HG03025 (cell line): ENCODE data around the gene RPL31.

Experiments
- ATAC-seq: cut with Tn5 transposase; IDR thresholded peaks from one replicate; pipeline ENCODE4 v1.9.1; 2021; ENCODE audit warnings: mild to moderate bottlenecking, moderate library complexity; ENCODE audit not compliant: unreplicated experiment, low FRiP score

RPL31 gene

DNA sequence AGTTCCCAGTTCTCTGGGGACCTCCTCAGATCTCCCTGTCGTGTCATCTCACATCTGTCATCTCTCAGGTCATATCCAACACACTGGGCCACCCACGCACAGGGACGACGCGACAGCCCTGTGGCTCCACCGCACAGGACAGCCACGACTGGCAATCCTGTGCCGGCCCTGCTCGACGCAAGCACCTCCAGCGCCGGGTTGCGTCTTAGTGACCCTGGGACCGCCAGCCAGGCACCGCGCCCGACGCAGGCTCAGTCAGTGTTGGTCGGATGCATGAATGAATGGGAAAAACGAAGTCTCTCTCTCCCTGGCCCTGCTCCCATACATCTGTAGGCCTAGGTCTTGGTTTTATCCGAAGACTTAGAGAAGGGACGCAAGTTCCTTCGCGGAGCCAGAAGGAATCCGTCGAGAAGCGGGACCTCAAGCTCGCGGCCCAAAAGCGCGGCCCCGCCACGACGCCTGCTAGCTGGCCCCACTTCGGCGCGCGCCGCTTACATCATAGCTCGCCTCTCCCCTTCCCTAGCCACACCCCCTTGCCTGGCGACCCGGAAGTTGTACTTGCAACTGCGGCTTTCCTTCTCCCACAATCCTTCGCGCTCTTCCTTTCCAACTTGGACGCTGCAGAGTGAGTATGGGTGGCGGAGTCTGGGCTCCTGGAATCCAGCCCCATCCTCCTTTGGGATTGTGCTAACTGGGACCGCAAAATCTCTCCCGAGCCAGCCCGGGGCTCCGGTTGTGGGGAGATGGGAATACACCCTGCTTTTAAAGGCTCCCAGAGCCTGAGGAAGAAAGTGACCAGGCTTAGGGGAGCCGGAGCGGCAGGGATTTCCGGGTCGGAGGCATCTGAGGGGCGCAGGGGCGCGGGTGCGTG, at the start of gene RPL31:
Gene RPL31 (plus strand): TSS at position 599 of the 871 bp plus-strand sequence. CDS start 413 bp downstream, outside the sequence.
- ATAC-seq, result peak; percentile 87

GRCh38 chr2:100952512-100952911, 49.6 kb upstream of the RPL31 start:
- no peak for ATAC-seq

DNA sequence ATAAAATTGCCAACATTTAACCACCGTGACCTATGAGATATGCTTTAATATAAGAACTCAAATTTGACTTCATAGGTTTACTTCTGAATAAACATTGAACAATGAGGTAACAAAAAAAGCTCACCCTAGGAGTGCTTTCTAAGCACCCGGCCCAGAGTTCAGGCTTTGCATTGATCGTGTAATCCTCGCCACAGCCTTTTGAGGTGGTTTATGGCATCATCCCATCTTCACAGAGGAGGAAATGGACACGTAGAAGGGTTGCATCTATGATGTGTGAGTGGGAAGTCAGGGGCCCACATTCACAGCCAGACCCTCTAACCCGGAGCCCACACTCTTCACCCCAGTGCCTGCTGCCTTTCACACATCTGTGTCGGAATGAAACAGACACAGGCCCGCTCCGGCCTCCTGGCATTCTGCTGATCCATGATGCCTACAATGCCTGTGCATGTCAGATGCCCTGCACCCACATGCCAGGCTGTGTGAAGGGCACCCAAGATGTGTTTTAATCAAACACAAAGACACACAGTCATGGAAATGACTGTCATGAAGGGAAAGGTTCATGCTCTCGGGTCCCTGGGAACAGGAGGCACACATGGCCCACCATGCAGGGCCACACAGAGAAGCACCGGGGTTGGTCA, 48.6 kb upstream of the RPL31 start:
- no peak for ATAC-seq

DNA sequence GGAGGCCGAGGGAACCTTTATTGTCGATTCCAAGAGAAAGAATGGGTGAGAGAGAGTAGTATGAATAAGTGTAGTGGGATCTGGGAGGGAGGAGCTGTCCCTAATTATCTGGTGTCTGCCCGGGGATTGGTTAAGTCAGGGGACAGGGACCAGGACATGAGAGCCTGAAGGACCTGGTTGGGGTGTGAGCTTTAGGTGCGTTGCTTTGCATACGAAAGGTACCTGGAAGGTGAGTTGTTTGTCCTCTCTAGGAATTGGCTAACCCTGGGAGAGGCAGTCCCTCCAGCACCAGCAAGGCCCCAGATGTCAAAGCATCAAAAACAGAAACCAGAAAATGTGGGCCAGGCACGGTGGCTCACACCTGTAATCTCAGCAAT, 48.1 kb upstream of the RPL31 start:
- no peak for ATAC-seq

- ATAC-seq, result no peak
Observed at GRCh38 chr2:100955226-100955625, 46.9 kb upstream of the RPL31 start.

DNA sequence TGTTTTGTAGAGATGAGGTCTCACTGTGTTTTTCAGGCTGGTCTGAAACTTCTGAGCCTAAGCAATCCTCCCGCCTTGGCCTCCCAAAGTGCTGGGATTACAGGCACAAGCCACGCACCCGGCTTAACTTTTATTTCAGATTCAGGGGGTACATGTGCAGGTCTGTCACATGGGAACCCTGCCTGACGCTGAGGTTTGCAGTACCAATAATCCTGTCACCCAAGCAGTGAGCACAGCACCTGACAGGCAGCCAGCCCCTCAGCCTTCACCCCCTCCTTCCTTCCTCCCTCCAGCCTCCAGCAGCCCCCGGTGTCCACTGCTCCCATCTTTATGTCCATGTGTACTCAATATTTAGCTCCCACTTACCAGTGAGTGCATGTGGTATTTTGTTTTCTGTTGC, 46.0 kb upstream of the RPL31 start:
- ATAC-seq, result no peak

- no peak for ATAC-seq
Observed at GRCh38 chr2:100957996-100958653, 44.0 kb upstream of the RPL31 start.

GRCh38 chr2:100959225-100959880, 42.7 kb upstream of the RPL31 start:
- ATAC-seq, result no peak

DNA sequence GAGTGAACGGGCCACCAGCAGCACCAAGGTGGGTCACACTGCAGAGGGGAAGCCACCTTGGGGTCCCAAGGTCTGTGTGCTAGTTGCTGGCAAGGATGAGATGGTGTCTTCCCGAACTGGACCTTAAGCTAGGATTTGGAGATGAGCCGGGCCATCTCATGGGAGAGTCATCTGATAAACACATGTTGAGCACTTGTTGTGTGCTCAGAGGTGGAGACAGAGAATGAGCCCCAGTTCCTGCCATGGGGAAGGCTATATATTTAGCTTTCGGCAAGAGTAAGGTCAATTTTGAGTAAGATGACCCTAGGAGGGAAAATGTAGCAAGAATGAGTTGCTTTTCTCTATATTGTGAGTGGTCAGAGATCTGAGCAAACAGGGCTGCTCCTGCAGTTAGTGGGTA, 41.4 kb upstream of the RPL31 start:
- ATAC-seq, result no peak

GRCh38 chr2:100962366-100963025, 39.6 kb upstream of the RPL31 start:
- ATAC-seq, result no peak

GRCh38 chr2:100963026-100963375, 39.1 kb upstream of the RPL31 start:
- ATAC-seq, result no peak

GRCh38 chr2:100964222-100964621, 37.9 kb upstream of the RPL31 start:
- no peak for ATAC-seq

DNA sequence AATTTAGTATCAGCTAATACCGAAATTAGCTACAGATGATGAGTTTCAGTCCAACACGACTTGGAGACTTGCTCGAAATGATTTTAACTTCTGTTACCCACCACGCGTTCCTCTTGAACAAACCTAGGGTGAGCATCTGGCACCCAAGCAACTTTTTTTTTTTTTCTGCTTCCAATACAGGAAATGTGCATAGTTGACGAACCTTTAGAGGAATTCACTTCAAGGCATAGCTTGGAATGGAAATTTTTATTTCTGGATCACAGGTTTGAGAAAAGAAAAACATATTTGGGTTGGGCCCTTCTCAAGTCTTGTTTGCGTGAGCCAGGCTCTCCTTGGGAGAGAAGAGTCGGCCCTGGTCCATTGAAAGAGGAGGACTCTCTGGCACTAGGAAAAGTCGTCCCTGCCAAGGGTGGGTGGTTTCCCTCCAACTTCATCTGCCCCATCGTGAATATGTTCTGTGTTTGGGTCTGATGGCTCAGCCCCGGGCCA, 37.4 kb upstream of the RPL31 start:
- no peak for ATAC-seq

DNA sequence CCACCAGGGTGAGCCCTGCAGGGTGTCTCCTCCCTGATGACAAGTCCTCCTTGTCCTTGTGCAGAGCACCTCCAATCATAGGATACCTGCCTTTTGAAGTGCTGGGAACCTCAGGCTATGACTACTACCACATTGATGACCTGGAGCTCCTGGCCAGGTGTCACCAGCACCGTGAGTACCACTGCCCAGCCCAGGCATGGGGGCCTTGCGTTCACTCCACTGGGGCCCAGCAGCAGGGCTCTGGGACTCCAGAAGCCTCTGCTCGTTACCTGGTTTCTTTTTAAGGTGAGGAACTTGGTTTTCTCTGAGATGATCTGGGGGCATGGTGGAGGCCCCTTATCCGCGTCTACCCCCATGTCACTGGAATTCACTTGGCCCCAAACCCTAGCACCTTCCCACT, 36.5 kb upstream of the RPL31 start:
- no peak for ATAC-seq

DNA sequence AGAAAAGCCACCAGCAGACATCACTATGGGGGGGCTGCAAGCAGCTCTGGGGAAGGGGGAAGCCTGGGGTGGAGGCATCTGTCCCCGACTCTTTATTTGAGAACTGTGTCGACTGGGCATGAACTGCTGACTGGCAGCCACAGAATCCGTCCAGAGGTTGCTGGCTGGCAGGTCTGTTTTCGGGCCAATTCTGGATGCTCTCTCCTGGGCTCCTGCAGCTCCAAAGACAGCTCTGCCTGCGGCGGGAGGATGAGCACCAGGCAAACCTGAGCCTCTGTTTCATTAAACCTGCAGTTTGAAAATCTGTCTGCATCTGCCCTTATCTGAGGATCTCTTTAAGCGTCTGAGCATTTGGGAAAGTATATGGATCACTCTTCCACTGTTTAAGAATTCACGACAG, 34.4 kb upstream of the RPL31 start:
- no peak for ATAC-seq

DNA sequence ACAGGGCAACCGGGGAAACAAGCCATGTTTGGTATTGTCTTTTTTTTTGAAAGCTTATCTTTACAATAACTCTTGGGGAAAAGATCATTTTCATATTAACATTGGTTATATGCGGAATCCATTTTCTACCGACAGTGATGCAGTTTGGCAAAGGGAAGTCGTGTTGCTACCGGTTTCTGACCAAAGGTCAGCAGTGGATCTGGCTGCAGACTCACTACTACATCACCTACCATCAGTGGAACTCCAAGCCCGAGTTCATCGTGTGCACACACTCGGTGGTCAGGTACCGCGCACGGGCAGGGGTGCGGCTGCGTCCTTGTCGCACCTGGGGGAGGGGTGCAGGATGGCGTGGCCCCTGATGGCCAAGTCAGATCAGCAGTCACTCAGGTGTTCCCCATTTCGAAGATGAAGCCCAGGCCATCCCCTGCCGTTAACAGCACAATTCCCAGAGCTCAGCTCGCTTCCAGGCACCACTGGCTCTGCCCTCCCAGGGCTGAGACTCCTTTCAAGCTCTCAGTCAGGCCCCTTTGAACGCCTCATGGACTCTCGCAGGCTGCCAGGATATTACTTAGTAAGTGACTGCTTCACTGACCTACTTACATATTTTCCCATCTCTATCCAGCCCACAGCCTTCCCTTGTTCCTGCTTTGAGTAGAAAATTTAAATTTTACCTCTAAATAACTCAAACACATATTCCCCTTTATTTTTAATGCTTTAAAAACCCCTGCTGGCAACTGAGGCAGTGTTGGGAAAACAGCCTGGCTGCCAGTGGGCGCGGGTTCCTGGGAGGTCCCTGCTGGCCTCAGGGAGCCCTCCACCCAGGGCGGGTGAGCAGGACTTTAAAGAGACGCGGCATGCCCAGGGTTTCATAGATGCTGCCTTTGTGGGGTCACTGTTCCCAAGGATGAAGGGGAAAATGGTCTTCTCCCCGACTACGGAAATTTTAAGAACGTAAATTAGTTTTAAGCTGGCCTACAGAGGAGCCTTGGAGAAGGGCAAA, 33.6 kb upstream of the RPL31 start:
- ATAC-seq, result no peak

GRCh38 chr2:100969998-100970397, 32.1 kb upstream of the RPL31 start:
- ATAC-seq, result no peak

DNA sequence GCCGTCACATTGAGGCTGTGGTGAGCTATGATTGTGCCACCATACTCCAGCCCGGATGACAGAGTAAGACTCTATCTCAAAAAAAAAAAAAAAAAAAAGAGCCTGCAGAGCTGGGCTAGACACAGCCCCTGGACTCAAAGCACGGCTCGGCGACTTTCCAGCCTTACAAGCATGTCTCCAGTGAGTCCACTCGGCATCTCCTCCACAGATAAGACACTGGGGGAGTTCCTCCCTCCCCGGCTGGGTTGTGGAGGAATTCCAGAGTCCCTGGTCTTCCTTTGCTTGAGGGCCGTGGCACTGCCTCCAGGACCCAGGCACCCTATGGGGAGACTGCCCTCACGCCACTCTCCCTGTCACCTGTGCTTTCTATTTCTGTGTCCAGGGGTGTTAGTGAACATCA, 30.9 kb upstream of the RPL31 start:
- ATAC-seq, result no peak

- ATAC-seq, result no peak
Observed at GRCh38 chr2:100972452-100972851, 29.6 kb upstream of the RPL31 start.
